ENCODE data around the gene FRMPD1.

The FRMPD1 gene

DNA sequence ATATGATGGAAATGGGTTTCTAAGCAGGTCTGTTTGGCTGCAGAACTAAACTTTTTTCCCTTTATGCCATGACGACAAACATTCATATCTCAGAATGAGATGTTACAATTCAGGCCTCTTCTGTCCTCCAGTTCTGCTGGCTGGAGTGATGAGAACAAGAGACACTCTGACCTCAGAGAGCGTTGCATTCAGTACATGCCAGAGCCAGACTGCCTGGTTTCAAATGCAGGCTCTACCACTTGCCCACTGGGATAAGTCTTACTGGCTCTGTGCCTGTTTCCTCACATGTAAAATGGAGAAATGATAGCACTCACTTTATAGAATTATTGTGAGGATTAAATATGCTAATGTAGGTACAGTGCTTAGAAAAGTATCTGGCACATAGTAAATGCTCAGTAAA, 33.6 kb upstream of the FRMPD1 start:
- H3K4me3 ChIP-seq (ENCODE audit: low read length in 2 of 2) = no peak overlapping the region
- no peaks in the 10 kb centered on the region for H3K9me3 ChIP-seq (replicated peaks in 1 of 2; ENCODE audit: control insufficient read depth in 2 of 2, insufficient read depth in 1 of 2, low read depth in 1 of 2, low read length in 2 of 2)
- H3K27me3 ChIP-seq (ENCODE audit: control insufficient read depth in 3 of 3, insufficient read depth in 3 of 3, low read depth in 1 of 3, low read length in 3 of 3) = peaks cover 0 to 56% (median 0%) of the 10 kb centered on the region in 3 experiments
- DNase-seq (ENCODE audit: low spot score) = no peak
- no CpG with 5 or more reads among the region's 2 CpGs for WGBS, 2 donors (ENCODE audit: extremely low coverage in 2 of 2, insufficient read length in 2 of 2, insufficient replicate concordance in 1 of 2)
- no peak overlapping the region for H3K4ac ChIP-seq (ENCODE audit: low read length)
- H2AK5ac ChIP-seq (ENCODE audit: low read depth, low read length) = no peak overlapping the region
- H3K4me2 ChIP-seq (ENCODE audit: insufficient read depth, low read length, poor library complexity, severe bottlenecking) = no peak overlapping the region
- H2BK120ac ChIP-seq (ENCODE audit: low read depth, low read length) = no peak overlapping the region
- no peak overlapping the region for H3K9ac ChIP-seq (ENCODE audit: low read depth, low read length, poor library complexity)
- peak overlapping the region; percentile 66 for H3K27ac ChIP-seq (replicated peaks; ENCODE audit: low read length)
- no peak overlapping the region for H2BK15ac ChIP-seq (ENCODE audit: low read length)
- no peak overlapping the region for H3K14ac ChIP-seq (ENCODE audit: low read length)
- H3K4me1 ChIP-seq (ENCODE audit: control insufficient read depth in 2 of 2, insufficient read depth in 1 of 2, low read depth in 1 of 2, low read length in 2 of 2) = peaks cover 0 to 15% of the 10 kb centered on the region in 2 donors
- H3K23ac ChIP-seq (ENCODE audit: low read depth, low read length, poor library complexity) = no peak overlapping the region
- H2BK12ac ChIP-seq (ENCODE audit: low read length) = no peak overlapping the region
- no peak overlapping the region for H2AFZ ChIP-seq (ENCODE audit: low read length)
- no peak overlapping the region for H3K18ac ChIP-seq (ENCODE audit: low read length)
- H3K36me3 ChIP-seq (replicated peaks in 1 of 2; ENCODE audit: control insufficient read depth in 2 of 2, insufficient read depth in 2 of 2, low read length in 2 of 2) = no peaks in the 10 kb centered on the region
- no peak overlapping the region for H4K8ac ChIP-seq (ENCODE audit: low read depth, low read length)
- H3K79me1 ChIP-seq (ENCODE audit: low read depth, low read length) = no peaks in the 10 kb centered on the region
- no peak overlapping the region for H2BK5ac ChIP-seq (ENCODE audit: low read length)
- H4K91ac ChIP-seq (ENCODE audit: low read depth, low read length, poor library complexity) = no peak overlapping the region

GRCh38 chr9:37617832-37618231, 32.9 kb upstream of the FRMPD1 start:
- H2AK5ac ChIP-seq (ENCODE audit: low read depth, low read length) = no peak overlapping the region
- peak overlapping the region; percentile 66 for H3K27ac ChIP-seq (replicated peaks; ENCODE audit: low read length)
- H3K9me3 ChIP-seq (replicated peaks in 1 of 2; ENCODE audit: control insufficient read depth in 2 of 2, insufficient read depth in 1 of 2, low read depth in 1 of 2, low read length in 2 of 2) = no peaks in the 10 kb centered on the region
- H3K4me1 ChIP-seq (ENCODE audit: control insufficient read depth in 2 of 2, insufficient read depth in 1 of 2, low read depth in 1 of 2, low read length in 2 of 2) = peaks cover 0 to 15% of the 10 kb centered on the region in 2 donors
- H3K18ac ChIP-seq (ENCODE audit: low read length) = no peak overlapping the region
- H3K4me3 ChIP-seq (ENCODE audit: low read length in 2 of 2) = no peak overlapping the region
- no peak overlapping the region for H2BK12ac ChIP-seq (ENCODE audit: low read length)
- no peak overlapping the region for H3K14ac ChIP-seq (ENCODE audit: low read length)
- no peak overlapping the region for H2AFZ ChIP-seq (ENCODE audit: low read length)
- H3K9ac ChIP-seq (ENCODE audit: low read depth, low read length, poor library complexity) = no peak overlapping the region
- no peaks in the 10 kb centered on the region for H3K36me3 ChIP-seq (replicated peaks in 1 of 2; ENCODE audit: control insufficient read depth in 2 of 2, insufficient read depth in 2 of 2, low read length in 2 of 2)
- H2BK120ac ChIP-seq (ENCODE audit: low read depth, low read length) = no peak overlapping the region
- WGBS, 2 donors (ENCODE audit: extremely low coverage in 2 of 2, insufficient read length in 2 of 2, insufficient replicate concordance in 1 of 2) = no CpG with 5 or more reads among the region's 4 CpGs
- H2BK5ac ChIP-seq (ENCODE audit: low read length) = no peak overlapping the region
- H3K23ac ChIP-seq (ENCODE audit: low read depth, low read length, poor library complexity) = no peak overlapping the region
- peaks cover 0 to 56% (median 0%) of the 10 kb centered on the region in 3 experiments for H3K27me3 ChIP-seq (ENCODE audit: control insufficient read depth in 3 of 3, insufficient read depth in 3 of 3, low read depth in 1 of 3, low read length in 3 of 3)
- H4K91ac ChIP-seq (ENCODE audit: low read depth, low read length, poor library complexity) = no peak overlapping the region
- no peak overlapping the region for H4K8ac ChIP-seq (ENCODE audit: low read depth, low read length)
- peak; percentile 74 for DNase-seq (ENCODE audit: low spot score)
- no peak overlapping the region for H3K4me2 ChIP-seq (ENCODE audit: insufficient read depth, low read length, poor library complexity, severe bottlenecking)
- no peaks in the 10 kb centered on the region for H3K79me1 ChIP-seq (ENCODE audit: low read depth, low read length)
- H2BK15ac ChIP-seq (ENCODE audit: low read length) = no peak overlapping the region
- no peak overlapping the region for H3K4ac ChIP-seq (ENCODE audit: low read length)

DNA sequence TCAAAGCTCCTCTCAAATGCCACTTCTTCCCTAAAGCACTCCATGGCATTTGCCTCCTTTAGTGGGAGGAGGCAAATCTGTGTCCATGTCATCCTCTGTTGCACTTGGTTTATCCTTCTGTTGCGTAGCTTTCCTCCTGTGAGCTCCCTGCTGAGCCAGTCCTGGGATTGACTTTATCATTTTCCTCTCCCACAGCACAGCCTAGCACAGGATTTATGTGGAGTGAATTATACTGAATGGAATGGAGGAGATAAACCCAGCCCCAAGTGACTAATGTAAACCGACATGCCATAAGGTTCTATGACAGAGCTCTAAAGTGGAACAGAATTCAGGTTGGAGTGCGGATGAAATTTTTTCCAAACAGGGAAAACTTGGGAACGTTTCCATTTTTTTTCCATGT, 31.9 kb upstream of the FRMPD1 start:
- Histone ChIP-seq H2BK5ac (ENCODE audit: low read length) (no peak overlapping the region), H3K23ac (ENCODE audit: low read depth, low read length, poor library complexity) (no peak overlapping the region), H3K18ac (ENCODE audit: low read length) (no peak overlapping the region), H3K4me1 (ENCODE audit: control insufficient read depth in 2 of 2, insufficient read depth in 1 of 2, low read depth in 1 of 2, low read length in 2 of 2) (peaks cover 0 to 15% of the 10 kb centered on the region in 2 donors), H3K27ac (replicated peaks; ENCODE audit: low read length) (no peak overlapping the region), H2BK15ac (ENCODE audit: low read length) (no peak overlapping the region), H2BK12ac (ENCODE audit: low read length) (no peak overlapping the region), H2BK120ac (ENCODE audit: low read depth, low read length) (no peak overlapping the region), H3K9ac (ENCODE audit: low read depth, low read length, poor library complexity) (no peak overlapping the region), H4K91ac (ENCODE audit: low read depth, low read length, poor library complexity) (no peak overlapping the region), H4K8ac (ENCODE audit: low read depth, low read length) (no peak overlapping the region), H2AK5ac (ENCODE audit: low read depth, low read length) (no peak overlapping the region), H3K27me3 (ENCODE audit: control insufficient read depth in 3 of 3, insufficient read depth in 3 of 3, low read depth in 1 of 3, low read length in 3 of 3) (peaks cover 0 to 55% (median 0%) of the 10 kb centered on the region in 3 experiments), H2AFZ (ENCODE audit: low read length) (no peak overlapping the region), H3K4me2 (ENCODE audit: insufficient read depth, low read length, poor library complexity, severe bottlenecking) (no peak overlapping the region), H3K4me3 (ENCODE audit: low read length in 2 of 2) (no peak overlapping the region), H3K14ac (ENCODE audit: low read length) (no peak overlapping the region), H3K4ac (ENCODE audit: low read length) (no peak overlapping the region), H3K9me3 (replicated peaks in 1 of 2; ENCODE audit: control insufficient read depth in 2 of 2, insufficient read depth in 1 of 2, low read depth in 1 of 2, low read length in 2 of 2) (no peaks in the 10 kb centered on the region), H3K79me1 (ENCODE audit: low read depth, low read length) (no peaks in the 10 kb centered on the region), H3K36me3 (replicated peaks in 1 of 2; ENCODE audit: control insufficient read depth in 2 of 2, insufficient read depth in 2 of 2, low read length in 2 of 2) (no peaks in the 10 kb centered on the region)
- no CpG with 5 or more reads among the region's 4 CpGs for WGBS, 2 donors (ENCODE audit: extremely low coverage in 2 of 2, insufficient read length in 2 of 2, insufficient replicate concordance in 1 of 2)
- no peak for DNase-seq (ENCODE audit: low spot score)

GRCh38 chr9:37619806-37620205, 30.9 kb upstream of the FRMPD1 start:
- Histone ChIP-seq H4K8ac (ENCODE audit: low read depth, low read length) (no peak overlapping the region), H3K4me3 (ENCODE audit: low read length in 2 of 2) (no peak overlapping the region), H3K18ac (ENCODE audit: low read length) (no peak overlapping the region), H2AK5ac (ENCODE audit: low read depth, low read length) (no peak overlapping the region), H2BK15ac (ENCODE audit: low read length) (no peak overlapping the region), H2BK5ac (ENCODE audit: low read length) (no peak overlapping the region), H3K23ac (ENCODE audit: low read depth, low read length, poor library complexity) (no peak overlapping the region), H3K4ac (ENCODE audit: low read length) (no peak overlapping the region), H3K4me2 (ENCODE audit: insufficient read depth, low read length, poor library complexity, severe bottlenecking) (no peak overlapping the region), H3K14ac (ENCODE audit: low read length) (no peak overlapping the region), H3K36me3 (replicated peaks in 1 of 2; ENCODE audit: control insufficient read depth in 2 of 2, insufficient read depth in 2 of 2, low read length in 2 of 2) (no peaks in the 10 kb centered on the region), H3K4me1 (ENCODE audit: control insufficient read depth in 2 of 2, insufficient read depth in 1 of 2, low read depth in 1 of 2, low read length in 2 of 2) (peaks cover 0 to 18% of the 10 kb centered on the region in 2 donors), H3K9me3 (replicated peaks in 1 of 2; ENCODE audit: control insufficient read depth in 2 of 2, insufficient read depth in 1 of 2, low read depth in 1 of 2, low read length in 2 of 2) (no peaks in the 10 kb centered on the region), H4K91ac (ENCODE audit: low read depth, low read length, poor library complexity) (no peak overlapping the region), H3K79me1 (ENCODE audit: low read depth, low read length) (no peaks in the 10 kb centered on the region), H3K27me3 (ENCODE audit: control insufficient read depth in 3 of 3, insufficient read depth in 3 of 3, low read depth in 1 of 3, low read length in 3 of 3) (peaks cover 0 to 54% (median 0%) of the 10 kb centered on the region in 3 experiments), H2AFZ (ENCODE audit: low read length) (no peak overlapping the region), H3K9ac (ENCODE audit: low read depth, low read length, poor library complexity) (no peak overlapping the region), H2BK12ac (ENCODE audit: low read length) (no peak overlapping the region), H3K27ac (replicated peaks; ENCODE audit: low read length) (no peak overlapping the region), H2BK120ac (ENCODE audit: low read depth, low read length) (no peak overlapping the region)
- no CpG with 5 or more reads among the region's 3 CpGs for WGBS, 2 donors (ENCODE audit: extremely low coverage in 2 of 2, insufficient read length in 2 of 2, insufficient replicate concordance in 1 of 2)
- DNase-seq (ENCODE audit: low spot score) = no peak

Measured in neuronal stem cell (in vitro differentiated cells).